K562 (cell line): Measurements from ENCODE around the gene PAIP1. TPM values are rescaled to one million over a fixed set of nuclear protein-coding genes. Genes with fewer than 3 reads are reported as not detected.
A peak's percentile ranks its signal among the peaks of the same experiment; 100 is the strongest.

Experiments used
- ATAC-seq: fragments of 200-7000 bp; cut with Tn5 transposase; 3 replicates; pipeline ENCODE4 v1.9.1; 2020; ENCODE audit warnings: moderate library complexity
- BruUV-seq: library from RNA; stranded (reverse); fragments of 400-500 nt; replicated peaks from 2 replicates; lab custom pipeline; 2021; lab: Mats Ljungman, UMichigan
- CTCF ChIA-PET: fragments of 300-600 bp; formaldehyde crosslinking; extraction: SDS; loops from one replicate; lab custom pipeline; 2021; ENCODE audit warnings: low intra/inter-chr PET ratio; lab: Yijun Ruan, JAX
- POLR2A ChIA-PET: fragments of 300-600, 350-650 bp; sonication (Branson Sonifier 250); formaldehyde crosslinking; extraction: SDS; loops from one replicate; lab custom pipeline; 2021; ENCODE audit warnings: antibody characterized with exemption, inconsistent platforms; lab: Yijun Ruan, JAX
- DNase-seq, 4 experiments: peaks; one replicate each; pipeline versions ENCODE4 v3.0.0 to v3.0.0-alpha.2; 2011 to 2018; ENCODE audit warnings: low spot score in 3 of 4, mixed read lengths in 3 of 4; ENCODE audit errors: extremely low read depth in 1 of 4
- FAIRE-seq: peaks from 2 replicates; lab custom pipeline; 2011; peaks lifted over from hg19 to GRCh38; lab: Jason Lieb, UNC
- H2AFZ ChIP-seq: 2 replicates; pipeline ENCODE4 v1.6.0; 2011; ENCODE audit warnings: low read depth, low read length, control low read depth, inconsistent platforms
- H3K27ac ChIP-seq: fragments of 200-600 bp; 3 replicates; pipeline ENCODE4 v1.8.0; 2011; ENCODE audit warnings: low read depth, mild to moderate bottlenecking, control low read depth, inconsistent platforms, low read length, moderate library complexity, mixed read lengths; ENCODE audit errors: extremely low read depth
- H3K27me3 ChIP-seq, 2 experiments: fragments of 300-600 bp in 1 of 2; 2 replicates in 1 of 2; 3 replicates in 1 of 2; pipeline versions ENCODE4 v1.6.0 to v1.8.0; 2011; ENCODE audit warnings: inconsistent platforms in 2 of 2, low read length in 2 of 2, mild to moderate bottlenecking in 1 of 2, mixed read lengths in 1 of 2, moderate library complexity in 1 of 2; ENCODE audit not compliant: control insufficient read depth in 2 of 2, insufficient read depth in 2 of 2
- H3K36me3 ChIP-seq: fragments of 300-600 bp; 3 replicates; pipeline ENCODE4 v1.8.0; 2011; ENCODE audit warnings: mild to moderate bottlenecking, low read length, inconsistent platforms; ENCODE audit not compliant: control insufficient read depth, insufficient read depth
- H3K4me1 ChIP-seq, 2 experiments: fragments of 200-600 bp in 1 of 2; replicated peaks in 1 of 2; 2 replicates in 1 of 2; 3 replicates in 1 of 2; pipeline versions ENCODE4 v1.5.1 to v1.8.0; 2011; ENCODE audit warnings: inconsistent platforms in 2 of 2, low read length in 2 of 2, mild to moderate bottlenecking in 1 of 2, mixed read lengths in 1 of 2, moderate library complexity in 1 of 2; ENCODE audit not compliant: control insufficient read depth in 2 of 2, insufficient read depth in 2 of 2
- H3K4me2 ChIP-seq: 2 replicates; pipeline ENCODE4 v1.6.1; 2011; ENCODE audit warnings: low read length, control low read depth, inconsistent platforms, mixed read lengths; ENCODE audit not compliant: insufficient read depth
- H3K4me3 ChIP-seq: fragments of 200-600 bp; sonication (generic), shearing (Covaris generic); 2 replicates; pipeline ENCODE4 v1.5.1; 2016; ENCODE audit warnings: control low read depth, inconsistent platforms
- H3K79me2 ChIP-seq: fragments of 200-600 bp; 3 replicates; pipeline ENCODE4 v1.8.0; 2011; ENCODE audit warnings: low read length, inconsistent platforms; ENCODE audit not compliant: control insufficient read depth, insufficient read depth
- H3K9ac ChIP-seq, 2 experiments: 2 replicates each; pipeline versions ENCODE4 v1.6.0 to v1.6.1; 2011; ENCODE audit warnings: low read depth in 2 of 2, low read length in 2 of 2, control low read depth in 1 of 2, inconsistent platforms in 1 of 2, mild to moderate bottlenecking in 1 of 2, mixed read lengths in 1 of 2; ENCODE audit not compliant: insufficient read depth in 1 of 2
- H3K9me1 ChIP-seq: one replicate; pipeline ENCODE4 v1.6.0; 2011; ENCODE audit warnings: inconsistent platforms, mild to moderate bottlenecking, low read length, moderate library complexity; ENCODE audit not compliant: control insufficient read depth, insufficient read depth
- H3K9me3 ChIP-seq: replicated peaks from 2 replicates; pipeline ENCODE4 v1.5.1; 2011; ENCODE audit warnings: low read depth, low read length, inconsistent platforms; ENCODE audit not compliant: control insufficient read depth, insufficient read depth
- H4K20me1 ChIP-seq: replicated peaks from 2 replicates; pipeline ENCODE4 v1.6.1; 2011; ENCODE audit warnings: low read length, inconsistent platforms, mixed read lengths; ENCODE audit not compliant: control insufficient read depth, insufficient read depth
- C11orf30 ChIP-seq: fragments of 450-650 bp; IDR thresholded peaks from 2 replicates; pipeline ENCODE4 v1.6.1; 2016; ENCODE audit warnings: low read depth, mild to moderate bottlenecking
- MIER1 ChIP-seq: fragments of 450-650 bp; IDR thresholded peaks from 2 replicates; pipeline ENCODE4 v1.6.1; 2016; ENCODE audit warnings: antibody characterized with exemption, mild to moderate bottlenecking, low read depth
- MTA2 ChIP-seq: fragments of 450-650 bp; IDR thresholded peaks from 2 replicates; pipeline ENCODE4 v1.6.1; 2016; ENCODE audit warnings: low read depth
- NFYB ChIP-seq: IDR thresholded peaks from 2 replicates; pipeline ENCODE4 v1.6.1; 2011; ENCODE audit warnings: mild to moderate bottlenecking, moderate library complexity; ENCODE audit not compliant: insufficient read length; ENCODE audit errors: extremely low read depth
- PCBP2 ChIP-seq: fragments of 200-400 bp; formaldehyde crosslinking; IDR thresholded peaks from 2 replicates; pipeline ENCODE4 v1.6.1; 2018; ENCODE audit warnings: low read length, low read depth, mild to moderate bottlenecking, moderate library complexity; ENCODE audit not compliant: poor library complexity, severe bottlenecking
- RNF2 ChIP-seq: sonication (generic); IDR thresholded peaks from 2 replicates; pipeline ENCODE4 v1.6.1; 2016
- TARDBP ChIP-seq: fragments of 450-650 bp; IDR thresholded peaks from 2 replicates; pipeline ENCODE4 v1.6.1; 2016
- ZNF644 ChIP-seq: fragments of 200-800 bp; sonication (Bioruptor generic); IDR thresholded peaks from 2 replicates; pipeline ENCODE4 v1.6.1; 2016; ENCODE audit warnings: low read depth, missing genetic modification characterization, missing compliant biosample characterization
- in situ Hi-C: fragments of 300-500 bp; cut with MboI; formaldehyde crosslinking; loops from 4 replicates; pipeline ENCODE4 v1.15.0; 2018; ENCODE audit warnings: inconsistent platforms, mixed read lengths
- intact Hi-C: fragments of 100-400 bp; cut with micrococcal nuclease; formaldehyde crosslinking; loops from 2 replicates; pipeline ENCODE4 v1.14.2; 2022
- polyA plus RNA-seq, 8 experiments: library from polyadenylated mRNA; depleted of rRNA in 4 of 8; stranded (reverse) in 5 of 8; unstranded in 3 of 8; fragments of >200 nt; fragmentation: Nextera tagmentation in 2 of 8; fragmentation: Illumina TruSeq in 1 of 8; extraction: Ambion mirVana in 2 of 8; extraction: Trizol in 1 of 8; gene quantifications; 2 replicates each; pipeline versions ENCODE4 v1.2.1 to v1.2.3, GENCODE V29; 2011 to 2014; ENCODE audit warnings: inconsistent platforms in 1 of 8, missing spikeins in 1 of 8
- total RNA-seq, 7 experiments: library from RNA; depleted of rRNA in 6 of 7; stranded (reverse); fragments of >200 nt in 6 of 7; fragmentation: Illumina TruSeq in 2 of 7; extraction: Trizol in 2 of 7; gene quantifications; 2 replicates each; pipeline versions ENCODE4 v1.2.1 to v1.2.3, GENCODE V29; 2011 to 2021; ENCODE audit warnings: low replicate concordance in 1 of 7
- TF ChIP-seq, protein P1 (sequence below): sonication (generic); formaldehyde crosslinking; IDR thresholded peaks from 2 replicates; pipeline ENCODE4 v1.5.0; 2020; ENCODE audit warnings: missing genetic modification reagents
- TF ChIP-seq, protein P2 (sequence below): sonication (generic); formaldehyde crosslinking; IDR thresholded peaks from 2 replicates; pipeline ENCODE4 v1.8.0; 2022; ENCODE audit warnings: missing genetic modification reagents, mild to moderate bottlenecking, borderline replicate concordance
- TF ChIP-seq, protein P3 (sequence below): sonication (generic); formaldehyde crosslinking; IDR thresholded peaks from 2 replicates; pipeline ENCODE4 v1.9.0; 2022; ENCODE audit warnings: mild to moderate bottlenecking, missing genetic modification reagents

PAIP1 gene
- total and polyA plus RNA-seq, 9 of the 15 experiments (the other 6 are each of a cell fraction or from before 2014, with no cell fraction given) = 51.7 to 181 (median 102) TPM

DNA sequence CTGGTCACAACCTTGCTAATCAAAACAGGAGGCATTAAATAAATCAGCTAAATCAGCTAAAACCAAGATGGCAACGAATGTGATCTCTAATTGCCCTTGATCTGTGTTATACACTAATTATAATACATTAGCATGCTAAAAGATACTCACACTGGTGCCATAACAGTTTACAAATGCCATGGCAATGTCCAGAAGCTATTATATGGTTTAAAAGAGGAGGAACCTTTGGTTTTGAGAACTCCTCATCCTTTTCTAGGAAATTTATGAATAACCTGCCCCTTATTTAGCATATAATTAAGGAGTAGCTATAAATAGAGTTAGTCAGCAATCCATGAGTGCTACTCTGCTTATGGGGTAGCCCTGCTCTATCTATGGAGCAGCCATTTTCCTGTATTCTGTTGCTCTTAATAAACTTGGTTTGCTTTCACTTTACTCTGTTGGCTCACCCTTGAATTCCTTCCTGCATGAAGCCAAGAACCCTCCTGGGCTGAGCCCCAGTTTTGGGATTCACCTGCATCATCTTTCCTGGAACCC, 27.4 kb upstream of the PAIP1 start (continued):
- TF ChIP-seq, protein P1, sequence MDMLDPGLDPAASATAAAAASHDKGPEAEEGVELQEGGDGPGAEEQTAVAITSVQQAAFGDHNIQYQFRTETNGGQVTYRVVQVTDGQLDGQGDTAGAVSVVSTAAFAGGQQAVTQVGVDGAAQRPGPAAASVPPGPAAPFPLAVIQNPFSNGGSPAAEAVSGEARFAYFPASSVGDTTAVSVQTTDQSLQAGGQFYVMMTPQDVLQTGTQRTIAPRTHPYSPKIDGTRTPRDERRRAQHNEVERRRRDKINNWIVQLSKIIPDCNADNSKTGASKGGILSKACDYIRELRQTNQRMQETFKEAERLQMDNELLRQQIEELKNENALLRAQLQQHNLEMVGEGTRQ (CRISPR knock-in tag) = no peak
- TF ChIP-seq PCBP2 (no peak), C11orf30 (peak; percentile 18; the same call in 1 of the 2 replicates), ZNF644 (no peak)

- no TSS peak for BruUV-seq
- no peak overlapping the region for H3K9ac ChIP-seq
- H3K4me3 ChIP-seq = no peak overlapping the region
- no peaks in the 10 kb centered on the region for H3K9me3 ChIP-seq
- no peaks in the 10 kb centered on the region for H4K20me1 ChIP-seq
- no peak for DNase-seq
- TF ChIP-seq, protein P2, sequence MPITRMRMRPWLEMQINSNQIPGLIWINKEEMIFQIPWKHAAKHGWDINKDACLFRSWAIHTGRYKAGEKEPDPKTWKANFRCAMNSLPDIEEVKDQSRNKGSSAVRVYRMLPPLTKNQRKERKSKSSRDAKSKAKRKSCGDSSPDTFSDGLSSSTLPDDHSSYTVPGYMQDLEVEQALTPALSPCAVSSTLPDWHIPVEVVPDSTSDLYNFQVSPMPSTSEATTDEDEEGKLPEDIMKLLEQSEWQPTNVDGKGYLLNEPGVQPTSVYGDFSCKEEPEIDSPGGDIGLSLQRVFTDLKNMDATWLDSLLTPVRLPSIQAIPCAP (CRISPR knock-in tag) = no peak
- TF ChIP-seq TARDBP (no peak), NFYB (no peak), MTA2 (no peak), RNF2 (no peak), MIER1 (no peak)
- TF ChIP-seq, protein P3, sequence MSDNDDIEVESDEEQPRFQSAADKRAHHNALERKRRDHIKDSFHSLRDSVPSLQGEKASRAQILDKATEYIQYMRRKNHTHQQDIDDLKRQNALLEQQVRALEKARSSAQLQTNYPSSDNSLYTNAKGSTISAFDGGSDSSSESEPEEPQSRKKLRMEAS = no peak
- no peaks in the 10 kb centered on the region for H3K79me2 ChIP-seq
- no peaks in the 10 kb centered on the region for H3K27me3 ChIP-seq
- H3K36me3 ChIP-seq = peaks cover 9% of the 10 kb centered on the region; the same call in 1 of the 3 replicates
- no peak for ATAC-seq
- no peak overlapping the region for H3K4me2 ChIP-seq
- H2AFZ ChIP-seq = no peak overlapping the region
- H3K27ac ChIP-seq = no peak overlapping the region
- in situ Hi-C loops = no loop called here
- H3K9me1 ChIP-seq = no peaks in the 10 kb centered on the region
- ChIA-PET POLR2A (no interaction called here), CTCF (no interaction called here)
- no peaks in the 10 kb centered on the region for H3K4me1 ChIP-seq
- no peak for FAIRE-seq
- intact Hi-C loops = no loop called here
These were observed 26.8 kb upstream of the PAIP1 start for GRCh38 chr5:43583724-43584123.
